ENCODE results near the gene TMPRSS9. TPM values are rescaled to one million over a fixed set of nuclear protein-coding genes. Genes with fewer than 3 reads are reported as not detected.

Gene TMPRSS9
- total and polyA plus RNA-seq, 2 of the 13 experiments (the other 11 are each of a cell fraction or from before 2014, with no cell fraction given): 2.5 to 5.2 TPM

DNA sequence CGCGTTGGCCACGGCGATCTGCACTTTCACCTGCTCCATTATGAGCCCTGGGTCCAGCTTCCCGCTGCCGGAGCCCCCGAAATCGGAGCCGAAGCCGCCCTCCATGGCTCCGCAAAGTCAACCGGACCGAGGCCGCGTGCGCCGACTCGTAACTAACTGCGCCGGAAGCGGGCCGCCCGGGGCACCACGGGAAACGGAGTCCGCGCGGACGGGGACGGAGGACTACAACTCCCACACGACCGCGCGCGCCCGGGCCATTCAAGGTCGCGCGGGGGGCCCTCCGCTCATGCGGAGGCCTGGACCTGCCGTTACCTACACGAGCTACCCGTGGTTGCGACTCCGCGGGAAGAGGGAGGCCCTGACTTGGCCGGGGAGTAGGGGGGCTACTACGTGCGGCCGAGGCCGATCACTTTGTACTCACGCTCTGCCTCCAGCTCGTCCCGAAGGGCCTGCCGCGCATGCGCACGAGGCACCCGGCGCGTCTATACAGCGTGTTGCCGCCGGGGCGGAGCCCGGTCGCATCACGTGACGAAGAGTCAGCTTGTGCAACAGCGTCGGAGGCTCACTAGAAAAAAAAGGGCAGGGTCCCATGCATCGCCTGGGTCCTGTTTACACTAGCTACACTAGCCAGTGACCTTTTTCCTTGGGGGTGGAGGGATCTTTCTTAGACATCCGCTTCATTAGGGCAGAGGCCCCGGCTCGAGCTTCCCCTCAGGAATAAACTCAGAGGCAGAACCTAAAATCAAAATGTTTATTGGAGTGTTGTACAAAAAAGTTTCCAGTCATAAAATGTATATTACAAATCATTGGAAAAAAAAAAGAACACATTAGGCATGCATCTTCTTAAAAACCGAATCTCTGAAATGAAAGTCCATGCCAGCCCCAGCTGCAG, 67.6 kb downstream of the TMPRSS9 start, which contains the start of gene TIMM13 (continued):
- TF ChIP-seq, protein P1, sequence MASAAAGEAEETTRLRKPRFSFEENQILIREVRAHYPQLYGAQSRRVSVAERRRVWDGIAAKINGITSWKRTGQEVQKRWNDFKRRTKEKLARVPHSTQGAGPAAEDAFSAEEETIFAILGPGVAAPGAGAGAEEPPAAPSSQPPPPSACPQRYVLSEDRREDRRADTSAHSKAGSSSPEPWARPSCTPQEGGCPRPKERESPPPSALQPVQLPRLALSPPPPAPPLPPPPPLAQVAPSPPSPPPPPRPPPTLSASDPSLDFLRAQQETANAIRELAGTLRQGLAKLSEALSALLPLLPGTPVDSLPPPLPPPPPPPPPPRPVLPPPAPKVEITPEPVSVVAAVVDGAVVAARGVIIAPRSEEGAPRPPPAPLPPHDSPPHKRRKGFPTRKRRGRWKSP (CRISPR knock-in tag; IDR thresholded peaks at IDR 0.05): no peak; the same call in 1 of the 2 replicates
- TF ChIP-seq, protein P2, sequence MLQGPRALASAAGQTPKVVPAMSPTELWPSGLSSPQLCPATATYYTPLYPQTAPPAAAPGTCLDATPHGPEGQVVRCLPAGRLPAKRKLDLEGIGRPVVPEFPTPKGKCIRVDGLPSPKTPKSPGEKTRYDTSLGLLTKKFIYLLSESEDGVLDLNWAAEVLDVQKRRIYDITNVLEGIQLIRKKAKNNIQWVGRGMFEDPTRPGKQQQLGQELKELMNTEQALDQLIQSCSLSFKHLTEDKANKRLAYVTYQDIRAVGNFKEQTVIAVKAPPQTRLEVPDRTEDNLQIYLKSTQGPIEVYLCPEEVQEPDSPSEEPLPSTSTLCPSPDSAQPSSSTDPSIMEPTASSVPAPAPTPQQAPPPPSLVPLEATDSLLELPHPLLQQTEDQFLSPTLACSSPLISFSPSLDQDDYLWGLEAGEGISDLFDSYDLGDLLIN (CRISPR knock-in tag; IDR thresholded peaks at IDR 0.05; ENCODE audit: borderline replicate concordance): peak; percentile 17; the same call in 1 of the 2 replicates
- TF ChIP-seq ZNF781 (CRISPR knock-in tag; IDR thresholded peaks at IDR 0.05; ENCODE audit: borderline replicate concordance, not compliant biosample characterization) (peak; percentile 87), ZSCAN12 (CRISPR knock-in tag; IDR thresholded peaks at IDR 0.05) (peak; percentile 34; the same call in 1 of the 2 replicates), KMT2B (CRISPR knock-in tag; IDR thresholded peaks at IDR 0.05) (peak; percentile 71), ZNF180 (CRISPR knock-in tag; IDR thresholded peaks at IDR 0.05; ENCODE audit: borderline replicate concordance, low read depth) (peak; percentile 80; the same call in 1 of the 2 replicates), NCOR1 (IDR thresholded peaks at IDR 0.05; ENCODE audit: borderline replicate concordance, low read length) (peak; percentile 59; the same call in 1 of the 2 replicates), POLR2A (IDR thresholded peaks at IDR 0.05; ENCODE audit: insufficient read depth in 1 of 2, low read depth in 2 of 2, low read length in 2 of 2) (peak; percentile 76 to 78; a peak in 3 of 4 replicates), MED1 (CRISPR knock-in tag; IDR thresholded peaks at IDR 0.05) (peak; percentile 65), ZNF839 (CRISPR knock-in tag; IDR thresholded peaks at IDR 0.05; ENCODE audit: borderline replicate concordance) (no peak), ZNF24 (IDR thresholded peaks at IDR 0.05) (no peak)
- TF ChIP-seq, protein P3, sequence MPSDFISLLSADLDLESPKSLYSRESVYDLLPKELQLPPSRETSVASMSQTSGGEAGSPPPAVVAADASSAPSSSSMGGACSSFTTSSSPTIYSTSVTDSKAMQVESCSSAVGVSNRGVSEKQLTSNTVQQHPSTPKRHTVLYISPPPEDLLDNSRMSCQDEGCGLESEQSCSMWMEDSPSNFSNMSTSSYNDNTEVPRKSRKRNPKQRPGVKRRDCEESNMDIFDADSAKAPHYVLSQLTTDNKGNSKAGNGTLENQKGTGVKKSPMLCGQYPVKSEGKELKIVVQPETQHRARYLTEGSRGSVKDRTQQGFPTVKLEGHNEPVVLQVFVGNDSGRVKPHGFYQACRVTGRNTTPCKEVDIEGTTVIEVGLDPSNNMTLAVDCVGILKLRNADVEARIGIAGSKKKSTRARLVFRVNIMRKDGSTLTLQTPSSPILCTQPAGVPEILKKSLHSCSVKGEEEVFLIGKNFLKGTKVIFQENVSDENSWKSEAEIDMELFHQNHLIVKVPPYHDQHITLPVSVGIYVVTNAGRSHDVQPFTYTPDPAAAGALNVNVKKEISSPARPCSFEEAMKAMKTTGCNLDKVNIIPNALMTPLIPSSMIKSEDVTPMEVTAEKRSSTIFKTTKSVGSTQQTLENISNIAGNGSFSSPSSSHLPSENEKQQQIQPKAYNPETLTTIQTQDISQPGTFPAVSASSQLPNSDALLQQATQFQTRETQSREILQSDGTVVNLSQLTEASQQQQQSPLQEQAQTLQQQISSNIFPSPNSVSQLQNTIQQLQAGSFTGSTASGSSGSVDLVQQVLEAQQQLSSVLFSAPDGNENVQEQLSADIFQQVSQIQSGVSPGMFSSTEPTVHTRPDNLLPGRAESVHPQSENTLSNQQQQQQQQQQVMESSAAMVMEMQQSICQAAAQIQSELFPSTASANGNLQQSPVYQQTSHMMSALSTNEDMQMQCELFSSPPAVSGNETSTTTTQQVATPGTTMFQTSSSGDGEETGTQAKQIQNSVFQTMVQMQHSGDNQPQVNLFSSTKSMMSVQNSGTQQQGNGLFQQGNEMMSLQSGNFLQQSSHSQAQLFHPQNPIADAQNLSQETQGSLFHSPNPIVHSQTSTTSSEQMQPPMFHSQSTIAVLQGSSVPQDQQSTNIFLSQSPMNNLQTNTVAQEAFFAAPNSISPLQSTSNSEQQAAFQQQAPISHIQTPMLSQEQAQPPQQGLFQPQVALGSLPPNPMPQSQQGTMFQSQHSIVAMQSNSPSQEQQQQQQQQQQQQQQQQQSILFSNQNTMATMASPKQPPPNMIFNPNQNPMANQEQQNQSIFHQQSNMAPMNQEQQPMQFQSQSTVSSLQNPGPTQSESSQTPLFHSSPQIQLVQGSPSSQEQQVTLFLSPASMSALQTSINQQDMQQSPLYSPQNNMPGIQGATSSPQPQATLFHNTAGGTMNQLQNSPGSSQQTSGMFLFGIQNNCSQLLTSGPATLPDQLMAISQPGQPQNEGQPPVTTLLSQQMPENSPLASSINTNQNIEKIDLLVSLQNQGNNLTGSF (CRISPR knock-in tag; IDR thresholded peaks at IDR 0.05): peak; percentile 62; the same call in 1 of the 2 replicates
- TF ChIP-seq, protein P4, sequence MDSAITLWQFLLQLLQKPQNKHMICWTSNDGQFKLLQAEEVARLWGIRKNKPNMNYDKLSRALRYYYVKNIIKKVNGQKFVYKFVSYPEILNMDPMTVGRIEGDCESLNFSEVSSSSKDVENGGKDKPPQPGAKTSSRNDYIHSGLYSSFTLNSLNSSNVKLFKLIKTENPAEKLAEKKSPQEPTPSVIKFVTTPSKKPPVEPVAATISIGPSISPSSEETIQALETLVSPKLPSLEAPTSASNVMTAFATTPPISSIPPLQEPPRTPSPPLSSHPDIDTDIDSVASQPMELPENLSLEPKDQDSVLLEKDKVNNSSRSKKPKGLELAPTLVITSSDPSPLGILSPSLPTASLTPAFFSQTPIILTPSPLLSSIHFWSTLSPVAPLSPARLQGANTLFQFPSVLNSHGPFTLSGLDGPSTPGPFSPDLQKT (CRISPR knock-in tag; IDR thresholded peaks at IDR 0.05; ENCODE audit: borderline replicate concordance): peak; percentile 95
- TF ChIP-seq, protein P5, sequence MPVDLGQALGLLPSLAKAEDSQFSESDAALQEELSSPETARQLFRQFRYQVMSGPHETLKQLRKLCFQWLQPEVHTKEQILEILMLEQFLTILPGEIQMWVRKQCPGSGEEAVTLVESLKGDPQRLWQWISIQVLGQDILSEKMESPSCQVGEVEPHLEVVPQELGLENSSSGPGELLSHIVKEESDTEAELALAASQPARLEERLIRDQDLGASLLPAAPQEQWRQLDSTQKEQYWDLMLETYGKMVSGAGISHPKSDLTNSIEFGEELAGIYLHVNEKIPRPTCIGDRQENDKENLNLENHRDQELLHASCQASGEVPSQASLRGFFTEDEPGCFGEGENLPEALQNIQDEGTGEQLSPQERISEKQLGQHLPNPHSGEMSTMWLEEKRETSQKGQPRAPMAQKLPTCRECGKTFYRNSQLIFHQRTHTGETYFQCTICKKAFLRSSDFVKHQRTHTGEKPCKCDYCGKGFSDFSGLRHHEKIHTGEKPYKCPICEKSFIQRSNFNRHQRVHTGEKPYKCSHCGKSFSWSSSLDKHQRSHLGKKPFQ (CRISPR knock-in tag; IDR thresholded peaks at IDR 0.05; ENCODE audit: insufficient replicate concordance): peak; percentile 50
